Measurements from ENCODE around the gene E2F1.
"Not testable (repeated sequence)": the region's sequence is repeated elsewhere in the genome, so short reads cannot be mapped to it uniquely, and the experiment has no call there.

The E2F1 gene

GRCh38 chr20:33710681-33711445, 24.7 kb upstream of the E2F1 start:
- no peak for DNase-seq

- DNase-seq = no peak
These were observed 23.8 kb upstream of the E2F1 start for GRCh38 chr20:33709905-33710541.

- DNase-seq = no peak
These were observed 23.2 kb upstream of the E2F1 start for GRCh38 chr20:33709398-33709797.

GRCh38 chr20:33707668-33708067, 21.5 kb upstream of the E2F1 start:
- DNase-seq = no peak

GRCh38 chr20:33704197-33704924, 18.2 kb upstream of the E2F1 start:
- no peak for DNase-seq

- DNase-seq = no peak
These were observed 17.4 kb upstream of the E2F1 start for GRCh38 chr20:33703498-33704137.

- DNase-seq = no peak
These were observed 16.7 kb upstream of the E2F1 start for GRCh38 chr20:33702861-33703260.

- no peak for DNase-seq
These were observed 15.7 kb upstream of the E2F1 start for GRCh38 chr20:33701629-33702450.

GRCh38 chr20:33700696-33701441, 14.7 kb upstream of the E2F1 start:
- not testable (repeated sequence) for DNase-seq

GRCh38 chr20:33698966-33699365, 12.8 kb upstream of the E2F1 start:
- DNase-seq = not testable (repeated sequence)

GRCh38 chr20:33697129-33697528, 10.9 kb upstream of the E2F1 start:
- DNase-seq = no peak

- no peak for DNase-seq
These were observed 10.3 kb upstream of the E2F1 start for GRCh38 chr20:33696448-33696847.

- no peak for DNase-seq
These were observed 8.4 kb upstream of the E2F1 start for GRCh38 chr20:33694639-33695012.

- no peak for DNase-seq
These were observed 7.8 kb upstream of the E2F1 start for GRCh38 chr20:33693741-33694638.

GRCh38 chr20:33693289-33693688, 7.1 kb upstream of the E2F1 start:
- no peak for DNase-seq

GRCh38 chr20:33689973-33690372, 3.8 kb upstream of the E2F1 start:
- DNase-seq = peak; percentile 42

GRCh38 chr20:33689493-33689892, 3.3 kb upstream of the E2F1 start:
- DNase-seq = no peak

GRCh38 chr20:33688938-33689424, 2.8 kb upstream of the E2F1 start:
- DNase-seq = no peak

GRCh38 chr20:33687993-33688937, 2.1 kb upstream of the E2F1 start:
- no peak for DNase-seq
